HCT116 (cell line): ENCODE results near the gene PDE7B.

Experiments used
- CTCF ChIP-seq, 3 experiments: fragments of 200-600 bp in 1 of 3; sonication (generic) in 1 of 3; IDR thresholded peaks in 2 of 3; conservative IDR thresholded peaks in 1 of 3; 2 replicates each; pipeline ENCODE4 v1.5.1; 2012 to 2017; ENCODE audit warnings: low read depth in 2 of 3, low read length in 2 of 3, antibody characterized with exemption in 1 of 3, borderline replicate concordance in 1 of 3, control low read depth in 1 of 3, mild to moderate bottlenecking in 1 of 3, mixed read lengths in 1 of 3, mixed run types in 1 of 3, moderate library complexity in 1 of 3; ENCODE audit not compliant: insufficient read depth in 1 of 3
- EGR1 ChIP-seq: IDR thresholded peaks from 2 replicates; pipeline ENCODE4 v1.6.1; 2012; ENCODE audit warnings: low read depth
- ELF1 ChIP-seq: IDR thresholded peaks from 2 replicates; pipeline ENCODE4 v1.6.1; 2012; ENCODE audit warnings: low read depth, borderline replicate concordance
- EZH2 ChIP-seq: fragments of 200-600 bp; sonication (generic); IDR thresholded peaks from 2 replicates; pipeline ENCODE4 v1.6.1; 2017; ENCODE audit warnings: antibody characterized with exemption, mixed run types
- EZH2phosphoT487 ChIP-seq: fragments of 200-600 bp; IDR thresholded peaks from 2 replicates; pipeline ENCODE4 v1.6.1; 2018; ENCODE audit warnings: antibody characterized with exemption, borderline replicate concordance
- FOSL1 ChIP-seq: IDR thresholded peaks from 2 replicates; pipeline ENCODE4 v1.6.1; 2012; ENCODE audit warnings: low read depth
- POLR2A ChIP-seq: IDR thresholded peaks from 2 replicates; pipeline ENCODE4 v1.7.0; 2011; ENCODE audit warnings: borderline replicate concordance; ENCODE audit not compliant: insufficient read depth, insufficient read length; ENCODE audit errors: extremely low read depth
- POLR2AphosphoS5 ChIP-seq: IDR thresholded peaks from 2 replicates; pipeline ENCODE4 v1.6.1; 2011; ENCODE audit warnings: mild to moderate bottlenecking, low read depth, low read length, moderate library complexity
- REST ChIP-seq: IDR thresholded peaks from 2 replicates; pipeline ENCODE4 v1.6.1; 2012; ENCODE audit warnings: low read depth
- SIN3A ChIP-seq: IDR thresholded peaks from 2 replicates; pipeline ENCODE4 v1.6.1; 2012; ENCODE audit warnings: low read depth
- ZFX ChIP-seq: fragments of 450-650 bp; IDR thresholded peaks from 2 replicates; pipeline ENCODE4 v1.6.1; 2017
- ZNF274 ChIP-seq: fragments of 200-500 bp; sonication (Bioruptor generic); IDR thresholded peaks from 2 replicates; pipeline ENCODE4 v1.6.1; 2014; ENCODE audit warnings: mild to moderate bottlenecking, low read depth, low read length, inconsistent platforms
- TF ChIP-seq, protein P1 (sequence below): IDR thresholded peaks from 2 replicates; pipeline ENCODE4 v1.6.1; 2012

DNA sequence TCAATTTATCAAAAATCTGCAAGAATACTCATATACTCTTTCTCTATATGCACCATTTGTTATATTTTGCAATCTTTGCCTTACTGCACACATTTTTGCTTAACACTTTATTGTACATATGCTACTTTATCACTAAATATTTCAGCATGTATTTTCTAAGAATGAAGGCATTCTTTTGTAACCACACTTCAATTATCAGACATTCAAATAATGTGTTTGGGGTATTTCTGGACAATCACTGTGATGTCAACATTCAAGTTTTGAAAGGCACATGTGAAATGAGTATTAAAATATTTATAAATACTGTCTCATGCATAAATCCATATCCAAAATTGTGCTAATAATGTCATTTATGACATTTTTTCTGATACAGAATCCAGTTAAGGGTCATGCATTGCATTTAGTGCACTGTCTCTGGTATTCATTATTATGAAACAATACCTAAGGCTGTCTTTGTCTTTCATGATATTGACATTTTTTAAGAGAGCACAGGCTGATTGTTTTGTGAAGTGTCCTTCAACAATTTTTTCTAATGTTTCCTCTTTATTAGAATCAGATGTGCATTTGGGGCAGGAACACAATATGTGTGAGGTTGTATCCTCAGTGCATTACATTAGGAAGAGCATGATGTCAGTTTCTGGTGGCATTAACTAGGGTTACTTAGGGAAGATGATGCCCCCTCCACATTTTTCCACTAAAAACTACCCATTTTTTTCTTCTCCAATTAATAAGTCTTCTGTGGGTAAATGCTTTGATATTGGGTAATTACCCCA is 292.9 kb downstream of the PDE7B start:
- TF ChIP-seq CTCF (IDR thresholded peaks at IDR 0.05 in 2 of 3, conservative IDR thresholded peaks at IDR 0.05 in 1 of 3; ENCODE audit: borderline replicate concordance in 1 of 3, insufficient read depth in 1 of 3, low read depth in 2 of 3, low read length in 2 of 3) (no peak), ELF1 (no peak), EZH2 (no peak), SIN3A (no peak), POLR2AphosphoS5 (no peak), REST (no peak), POLR2A (no peak), EGR1 (no peak), ZNF274 (no peak), ZFX (no peak), FOSL1 (no peak), EZH2phosphoT487 (no peak)
- TF ChIP-seq, protein P1, sequence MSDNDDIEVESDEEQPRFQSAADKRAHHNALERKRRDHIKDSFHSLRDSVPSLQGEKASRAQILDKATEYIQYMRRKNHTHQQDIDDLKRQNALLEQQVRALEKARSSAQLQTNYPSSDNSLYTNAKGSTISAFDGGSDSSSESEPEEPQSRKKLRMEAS: no peak
